Natural killer cell (primary cell): ENCODE results near the gene PRR19. TPM values are rescaled to one million over a fixed set of nuclear protein-coding genes. Genes with fewer than 3 reads are reported as not detected.

Source experiments
- ATAC-seq, 3 donors: fragments of 150-1000 bp in 2 of 3; fragments of 200-7000 bp in 1 of 3; cut with Tn5 transposase; 1 replicate in 1 of 3; 2 replicates in 2 of 3; pipeline ENCODE4 v1.10.0; 2021; ENCODE audit warnings: mild to moderate bottlenecking in 2 of 3, moderate library complexity in 2 of 3
- DNase-seq, 2 donors: peaks; one replicate each; pipeline versions ENCODE4 v3.0.0 to v3.0.0-alpha.2; 2013 to 2021; ENCODE audit warnings: mixed read lengths in 1 of 2
- H3K27ac ChIP-seq: one replicate; pipeline ENCODE4 v1.5.1; 2013; ENCODE audit warnings: mild to moderate bottlenecking, low read length
- H3K27me3 ChIP-seq: one replicate; pipeline ENCODE4 v1.6.1; 2013; ENCODE audit warnings: low read length; ENCODE audit not compliant: control insufficient read depth, insufficient read depth
- H3K36me3 ChIP-seq: one replicate; pipeline ENCODE4 v1.6.1; 2013; ENCODE audit warnings: low read length; ENCODE audit not compliant: control insufficient read depth, insufficient read depth
- H3K4me1 ChIP-seq: one replicate; pipeline ENCODE4 v1.6.1; 2013; ENCODE audit warnings: low read length; ENCODE audit not compliant: control insufficient read depth, insufficient read depth
- H3K4me3 ChIP-seq: one replicate; pipeline ENCODE4 v1.5.1; 2013; ENCODE audit warnings: low read length
- H3K9me3 ChIP-seq: one replicate; pipeline ENCODE4 v1.6.1; 2013; ENCODE audit warnings: low read length; ENCODE audit not compliant: control insufficient read depth, insufficient read depth
- H3K27ac Mint-ChIP-seq, 2 donors: one replicate each; pipeline ENCODE4 v1.8.0; 2022; ENCODE audit warnings: mild to moderate bottlenecking in 2 of 2, mixed read lengths in 2 of 2, moderate library complexity in 1 of 2
- H3K27me3 Mint-ChIP-seq, 2 donors: one replicate each; pipeline ENCODE4 v1.8.0; 2022; ENCODE audit warnings: low read depth in 2 of 2, mixed read lengths in 2 of 2
- H3K36me3 Mint-ChIP-seq: one replicate; pipeline ENCODE4 v1.8.0; 2022; ENCODE audit warnings: mixed read lengths
- H3K4me1 Mint-ChIP-seq, 2 donors: one replicate each; pipeline ENCODE4 v1.8.0; 2022; ENCODE audit warnings: mixed read lengths in 2 of 2
- H3K4me3 Mint-ChIP-seq: one replicate; pipeline ENCODE4 v1.8.0; 2022; ENCODE audit warnings: mild to moderate bottlenecking, moderate library complexity, mixed read lengths
- H3K9me3 Mint-ChIP-seq, 2 donors: one replicate each; pipeline ENCODE4 v1.8.0; 2022; ENCODE audit warnings: mixed read lengths in 2 of 2
- WGBS: methylation state at CpG from one replicate; pipeline ENCODE4 v1.1.7; 2013; ENCODE audit warnings: missing lambda C conversion rate; ENCODE audit not compliant: insufficient coverage; 5-methylcytosine and 5-hydroxymethylcytosine counted together
- intact Hi-C: fragments of 100-400 bp; cut with micrococcal nuclease; formaldehyde crosslinking; loops from one replicate; pipeline ENCODE4 v1.14.2; 2022
- total RNA-seq, 4 donors: library from RNA; stranded (reverse); fragments of 120-200 nt in 1 of 4; gene quantifications; one replicate each; pipeline versions ENCODE4 v1.2.3 to v1.2.4, GENCODE V29; 2013 to 2022
- TF ChIP-seq, protein P1 (sequence below): fragments of 200-600 bp; IDR thresholded peaks from one replicate; pipeline ENCODE4 v1.8.0; 2022; ENCODE audit warnings: antibody characterized with exemption

Gene PRR19
- total RNA-seq, 3 donors from 2014 or later (not counting 1 experiment from before 2014, with no cell fraction given) = not detected

DNA sequence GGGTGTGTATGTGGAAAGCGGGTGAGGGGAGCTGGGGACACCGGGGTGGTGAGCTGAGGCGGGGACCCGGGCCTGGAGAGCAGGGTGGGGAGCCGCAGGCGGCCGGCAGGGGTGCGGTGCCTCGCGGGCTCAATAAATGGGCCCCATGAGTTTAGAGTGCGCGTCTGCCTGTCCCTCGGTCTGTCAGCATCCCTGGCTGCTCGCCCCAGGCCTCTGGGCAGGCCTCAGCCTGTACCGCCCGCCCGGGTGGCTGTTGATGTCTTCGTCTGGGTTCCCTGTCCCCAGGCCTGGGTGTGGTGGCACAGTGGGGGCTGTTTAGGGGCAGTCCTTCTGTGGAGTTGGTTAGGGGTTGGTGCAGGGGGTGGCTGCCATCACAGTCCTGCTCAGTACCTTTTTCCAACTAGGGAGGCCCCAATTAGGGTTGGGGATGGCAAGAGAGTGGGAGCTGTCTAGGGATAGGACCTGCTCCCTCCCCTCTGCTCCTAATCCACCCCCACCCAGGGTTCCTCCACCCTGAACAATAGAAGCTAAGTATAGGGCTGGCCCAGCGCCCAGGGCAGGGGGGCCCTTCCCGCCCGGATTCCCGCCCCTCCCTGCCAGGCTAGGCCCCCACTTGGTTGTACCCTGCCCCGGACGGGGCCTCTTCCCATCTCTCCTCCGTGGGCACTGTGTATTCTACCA is 20.6 kb upstream of the PRR19 start:
- no peaks in the 10 kb centered on the region for H3K27me3 ChIP-seq
- intact Hi-C loops = loop anchor here (2.0 to 5.0 kb wide), 2 partner anchors 64 to 79 kb away; partner anchors contain the start of gene DEDD2
- 17% methylated on average over 25 of the region's 25 CpGs for WGBS
- no peak for ATAC-seq
- Mint-ChIP-seq H3K4me3 (peak overlapping the region; percentile 83), H3K27me3 (no peaks in the 10 kb centered on the region), H3K4me1 (peaks cover 33 to 39% of the 10 kb centered on the region in 2 donors), H3K36me3 (no peaks in the 10 kb centered on the region), H3K9me3 (no peaks in the 10 kb centered on the region), H3K27ac (no peak overlapping the region)
- H3K27ac ChIP-seq = peak overlapping the region; percentile 99
- H3K4me3 ChIP-seq = no peak overlapping the region
- TF ChIP-seq, protein P1, sequence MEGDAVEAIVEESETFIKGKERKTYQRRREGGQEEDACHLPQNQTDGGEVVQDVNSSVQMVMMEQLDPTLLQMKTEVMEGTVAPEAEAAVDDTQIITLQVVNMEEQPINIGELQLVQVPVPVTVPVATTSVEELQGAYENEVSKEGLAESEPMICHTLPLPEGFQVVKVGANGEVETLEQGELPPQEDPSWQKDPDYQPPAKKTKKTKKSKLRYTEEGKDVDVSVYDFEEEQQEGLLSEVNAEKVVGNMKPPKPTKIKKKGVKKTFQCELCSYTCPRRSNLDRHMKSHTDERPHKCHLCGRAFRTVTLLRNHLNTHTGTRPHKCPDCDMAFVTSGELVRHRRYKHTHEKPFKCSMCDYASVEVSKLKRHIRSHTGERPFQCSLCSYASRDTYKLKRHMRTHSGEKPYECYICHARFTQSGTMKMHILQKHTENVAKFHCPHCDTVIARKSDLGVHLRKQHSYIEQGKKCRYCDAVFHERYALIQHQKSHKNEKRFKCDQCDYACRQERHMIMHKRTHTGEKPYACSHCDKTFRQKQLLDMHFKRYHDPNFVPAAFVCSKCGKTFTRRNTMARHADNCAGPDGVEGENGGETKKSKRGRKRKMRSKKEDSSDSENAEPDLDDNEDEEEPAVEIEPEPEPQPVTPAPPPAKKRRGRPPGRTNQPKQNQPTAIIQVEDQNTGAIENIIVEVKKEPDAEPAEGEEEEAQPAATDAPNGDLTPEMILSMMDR = no peak
- peaks cover 75% of the 10 kb centered on the region for H3K4me1 ChIP-seq
- no peaks in the 10 kb centered on the region for H3K9me3 ChIP-seq
- peaks cover under 1% of the 10 kb centered on the region for H3K36me3 ChIP-seq
- DNase-seq = peak in 1 of 2 donors; percentile 53

DNA sequence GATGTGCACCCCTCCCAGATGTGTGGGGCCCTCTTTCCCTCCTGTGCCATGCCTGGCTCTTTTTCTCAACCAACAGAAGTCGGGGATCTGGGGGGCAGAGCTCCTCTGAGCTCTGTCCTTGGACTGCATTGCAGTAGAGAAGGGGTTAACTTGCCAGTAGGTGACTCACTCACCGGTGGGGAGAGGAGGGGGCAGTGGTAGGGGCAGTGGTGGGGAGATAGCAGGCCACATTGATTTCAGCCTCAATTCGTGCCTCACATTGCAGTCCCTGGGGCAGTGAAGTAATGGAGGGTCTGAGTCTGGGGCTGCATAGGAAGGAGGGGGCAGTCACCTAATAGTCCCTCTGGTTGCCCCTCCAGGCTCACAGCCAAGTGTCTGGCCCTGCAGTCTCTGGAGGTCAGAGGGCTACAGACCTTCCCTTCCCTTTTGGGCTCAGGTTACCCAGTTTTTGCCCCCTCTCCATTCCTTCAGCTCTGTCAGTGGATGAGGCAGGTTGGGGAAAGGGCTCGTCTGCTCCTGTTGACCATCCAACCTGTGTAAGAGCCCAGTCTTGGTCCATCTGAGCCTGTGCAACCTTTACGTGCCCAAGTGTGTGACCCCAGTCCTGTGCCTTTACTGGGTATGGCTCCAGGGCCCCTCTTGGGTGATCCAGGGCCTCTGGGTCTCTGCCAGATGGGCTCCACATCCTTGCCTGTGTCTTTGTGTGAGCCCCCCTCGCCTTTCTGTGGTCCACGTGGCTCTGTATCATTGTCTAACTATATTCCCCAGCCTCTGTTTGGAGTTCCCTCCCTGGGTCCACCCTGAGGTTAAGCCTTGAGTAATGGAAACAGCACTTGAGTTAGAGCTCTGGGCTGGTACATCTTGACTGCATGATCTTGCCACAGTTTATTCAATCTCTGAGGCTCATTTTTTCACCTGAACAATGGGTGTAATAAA is 19.8 kb upstream of the PRR19 start:
- peaks cover 4% of the 10 kb centered on the region for H3K36me3 ChIP-seq
- intact Hi-C loops = loop anchor here (2.0 to 5.0 kb wide), 3 partner anchors 65 to 149 kb away; partner anchors contain the start of genes DEDD2 and POU2F2
- 38% methylated on average over 7 of the region's 7 CpGs for WGBS
- Mint-ChIP-seq H3K36me3 (no peaks in the 10 kb centered on the region), H3K27me3 (no peaks in the 10 kb centered on the region), H3K27ac (no peak overlapping the region), H3K4me1 (peaks cover 31 to 38% of the 10 kb centered on the region in 2 donors), H3K9me3 (no peaks in the 10 kb centered on the region), H3K4me3 (peak overlapping the region; percentile 83)
- no peaks in the 10 kb centered on the region for H3K9me3 ChIP-seq
- H3K4me3 ChIP-seq = no peak overlapping the region
- peaks cover 71% of the 10 kb centered on the region for H3K4me1 ChIP-seq
- TF ChIP-seq, protein P1 = no peak
- no peaks in the 10 kb centered on the region for H3K27me3 ChIP-seq
- DNase-seq (no peak), ATAC-seq (no peak)
- H3K27ac ChIP-seq = peak overlapping the region; percentile 99

DNA sequence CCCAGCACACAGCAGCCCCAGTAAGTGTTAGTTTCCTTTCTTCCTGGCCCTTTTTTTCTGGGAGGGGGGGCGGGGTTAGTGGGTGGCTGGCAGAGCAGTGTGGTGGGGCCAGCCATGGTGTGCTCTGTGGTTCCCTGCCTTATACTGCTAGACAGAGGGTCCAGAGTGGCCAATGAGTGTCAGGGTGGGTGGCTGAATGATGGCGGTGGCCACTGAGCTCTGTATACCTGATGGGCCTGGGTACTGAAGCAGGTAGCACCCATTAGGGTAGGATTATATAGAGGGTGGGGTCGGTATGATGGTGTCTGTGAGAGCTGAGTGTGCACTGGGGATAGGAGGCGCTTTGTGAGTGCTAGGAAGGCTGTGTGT is 19.1 kb upstream of the PRR19 start:
- Histone ChIP-seq H3K36me3 (peaks cover 11% of the 10 kb centered on the region), H3K27ac (peak overlapping the region; percentile 99), H3K4me1 (peaks cover 71% of the 10 kb centered on the region), H3K27me3 (no peaks in the 10 kb centered on the region), H3K4me3 (no peak overlapping the region), H3K9me3 (no peaks in the 10 kb centered on the region)
- Mint-ChIP-seq H3K36me3 (no peaks in the 10 kb centered on the region), H3K4me3 (peak overlapping the region; percentile 83), H3K27me3 (no peaks in the 10 kb centered on the region), H3K27ac (no peak overlapping the region), H3K4me1 (peaks cover 31 to 38% of the 10 kb centered on the region in 2 donors), H3K9me3 (no peaks in the 10 kb centered on the region)
- intact Hi-C loops = loop anchor here (1.0 to 5.0 kb wide), 5 partner anchors 15 to 150 kb away; partner anchors contain the start of genes GSK3A, MEGF8 and POU2F2
- DNase-seq (peak; percentile 43 to 70), ATAC-seq (no peak)
- TF ChIP-seq, protein P1 = no peak
- WGBS = 28% methylated on average over 3 of the region's 4 CpGs
